Right renal pelvis (tissue), 4 donors: ENCODE data around the gene MR1. TPM values are rescaled to one million over a fixed set of nuclear protein-coding genes. Genes with fewer than 3 reads are reported as not detected.

Experiments
- DNase-seq, 4 donors: peaks; one replicate each; pipeline ENCODE4 v3.0.0-alpha.2; 2013; ENCODE audit warnings: low read depth in 4 of 4, low spot score in 3 of 4, missing footprints in 1 of 4
- polyA plus RNA-seq, 4 donors: library from polyadenylated mRNA; unstranded; fragments of 120-200 nt; gene quantifications; one replicate each; pipeline ENCODE4 v1.2.1, GENCODE V29; 2013; ENCODE audit not compliant: insufficient read length in 4 of 4

The MR1 gene
- polyA plus RNA-seq, 4 donors: 4.0 to 5.7 (median 5.3) TPM

- DNase-seq: no peak
Observed at GRCh38 chr1:181089017-181089675, 55.4 kb downstream of the MR1 start.

DNA sequence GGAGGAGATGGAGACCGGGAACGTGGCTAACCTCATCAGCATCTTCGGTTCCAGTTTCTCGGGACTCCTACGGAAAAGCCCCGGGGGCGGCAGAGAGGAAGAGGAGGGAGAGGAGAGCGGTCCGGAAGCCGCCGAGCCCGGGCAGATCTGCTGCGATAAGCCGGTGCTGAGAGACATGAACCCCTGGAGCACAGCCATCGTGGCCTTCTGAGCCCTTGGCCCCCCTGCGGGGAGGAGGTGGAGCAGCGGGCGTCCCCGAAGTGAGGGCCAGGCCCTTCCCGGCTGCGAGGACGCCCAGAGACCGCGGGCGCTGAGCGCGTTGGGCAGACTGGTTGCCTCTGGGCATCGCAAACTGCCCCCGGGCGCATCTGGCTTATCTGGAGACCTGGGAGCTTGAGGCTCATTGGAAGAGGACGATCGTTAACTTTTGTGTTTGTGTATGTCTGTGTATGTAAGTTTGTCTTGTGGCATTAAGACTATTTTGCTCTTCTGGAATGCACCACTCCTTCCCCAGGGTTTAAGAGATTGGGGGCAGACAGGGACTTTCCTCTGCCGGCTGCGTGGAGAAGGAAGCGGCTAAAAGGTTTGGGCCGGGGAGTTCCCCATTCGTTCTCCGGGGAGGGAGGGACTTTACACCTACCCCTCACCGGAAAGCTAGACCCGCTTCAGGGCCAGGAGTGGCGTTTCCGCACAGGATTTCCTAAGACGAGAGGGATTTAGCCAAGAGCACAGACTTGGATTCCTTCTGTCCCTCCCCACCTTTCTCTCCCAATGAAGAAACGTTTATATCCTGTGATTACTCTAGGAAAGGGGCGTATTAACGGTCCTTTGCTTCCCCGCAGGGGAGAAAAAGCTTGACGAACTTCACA lies 56.1 kb downstream of the MR1 start:
- no peak for DNase-seq

DNA sequence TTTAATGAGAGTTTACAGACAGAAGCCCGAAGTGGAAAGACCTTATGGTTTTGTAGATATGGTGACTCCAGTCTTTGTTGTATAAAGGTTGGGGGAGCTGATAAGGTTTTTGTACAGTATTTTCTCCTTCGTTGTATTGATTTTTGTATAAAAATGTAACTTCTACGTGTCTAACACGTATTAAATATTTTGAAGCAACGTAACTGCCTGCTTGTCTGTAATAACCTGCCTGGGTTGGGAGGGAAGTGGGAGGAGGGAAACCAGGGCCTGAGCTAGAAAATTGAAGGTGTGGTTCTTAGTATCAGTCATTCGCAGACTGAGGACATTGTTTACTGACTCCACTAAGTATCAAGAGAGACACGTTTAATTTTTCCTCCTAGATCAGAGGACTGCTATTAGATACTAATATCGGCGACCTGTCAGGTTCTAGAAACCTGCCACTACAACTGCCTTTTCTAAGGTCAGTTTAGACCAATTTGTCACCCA lies 56.9 kb downstream of the MR1 start:
- no peak for DNase-seq

GRCh38 chr1:181091309-181092040 lies 57.7 kb downstream of the MR1 start:
- DNase-seq: no peak

- DNase-seq: no peak
Observed at GRCh38 chr1:181092056-181092455, 58.3 kb downstream of the MR1 start.

DNA sequence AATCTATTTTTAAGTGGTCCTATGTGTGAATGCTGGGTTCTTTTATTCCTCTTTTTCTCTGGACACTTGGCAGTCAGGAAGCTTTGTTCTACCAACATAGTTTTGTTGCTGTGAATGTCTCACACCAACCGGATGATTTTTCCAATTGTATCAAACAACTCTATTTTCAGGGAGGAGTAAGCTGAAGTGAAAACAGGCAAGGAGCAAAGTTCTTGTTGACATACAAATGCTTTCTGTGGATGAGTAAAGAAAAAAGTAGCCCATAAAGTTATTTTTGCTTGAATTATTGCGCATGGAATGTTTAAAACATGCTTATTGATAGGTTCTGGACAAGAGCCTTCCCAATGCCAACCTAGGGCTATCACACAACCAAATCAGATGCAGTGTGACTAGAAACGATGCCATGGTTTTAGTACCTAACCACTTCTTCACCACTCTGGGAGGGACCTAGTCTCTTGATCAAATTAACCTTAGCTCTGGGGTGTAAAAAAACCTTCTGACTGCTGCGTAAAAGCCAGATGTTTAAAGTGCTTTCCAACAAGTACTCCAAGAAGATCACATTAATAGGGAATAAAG lies 59.2 kb downstream of the MR1 start:
- DNase-seq: no peak

- DNase-seq: no peak
Observed at GRCh38 chr1:181094416-181095212, 60.8 kb downstream of the MR1 start.

GRCh38 chr1:181095260-181095659 lies 61.5 kb downstream of the MR1 start:
- no peak for DNase-seq

DNA sequence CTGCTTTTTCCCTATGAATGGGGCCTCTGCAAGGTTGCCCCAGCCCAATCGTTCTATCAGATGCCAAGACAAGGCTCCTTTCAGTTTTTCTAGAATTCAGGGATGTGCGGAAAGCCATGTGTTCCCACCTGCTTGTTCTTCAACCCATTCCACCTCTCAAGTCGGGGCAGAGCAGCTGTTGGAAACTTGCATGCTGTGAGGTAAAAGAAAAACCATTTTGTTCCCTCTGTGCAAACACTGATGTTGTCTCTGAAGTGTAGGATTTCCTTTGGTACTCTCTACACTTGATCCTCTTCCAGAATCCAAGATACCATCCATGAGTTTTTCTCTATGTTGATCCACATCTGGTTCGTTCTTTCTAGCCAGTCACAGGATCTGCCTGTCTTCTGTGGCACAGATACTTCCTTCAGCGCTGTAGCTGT lies 62.0 kb downstream of the MR1 start:
- no peak for DNase-seq

DNA sequence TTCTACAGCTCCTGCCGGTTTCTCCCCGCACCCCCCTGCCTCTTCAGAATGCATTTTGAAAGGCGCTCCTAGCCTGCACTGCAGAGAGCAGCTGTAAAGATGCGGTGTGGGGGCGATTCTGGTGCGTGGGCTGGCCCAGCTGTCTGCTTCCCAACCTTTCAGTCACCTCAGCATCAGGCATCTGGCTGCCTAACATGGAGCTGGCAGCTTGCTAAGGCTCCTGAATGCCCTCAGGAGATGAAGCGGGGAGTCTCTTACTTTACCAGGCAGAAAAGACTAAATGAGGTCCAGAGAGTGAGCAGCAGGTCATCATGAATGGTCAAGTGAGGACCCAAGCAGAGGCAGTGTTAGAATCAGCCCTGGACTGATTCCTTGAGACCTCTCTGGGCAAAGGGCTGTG lies 63.5 kb downstream of the MR1 start:
- DNase-seq: no peak

- DNase-seq: no peak
Observed at GRCh38 chr1:181099152-181100014, 65.6 kb downstream of the MR1 start.

DNA sequence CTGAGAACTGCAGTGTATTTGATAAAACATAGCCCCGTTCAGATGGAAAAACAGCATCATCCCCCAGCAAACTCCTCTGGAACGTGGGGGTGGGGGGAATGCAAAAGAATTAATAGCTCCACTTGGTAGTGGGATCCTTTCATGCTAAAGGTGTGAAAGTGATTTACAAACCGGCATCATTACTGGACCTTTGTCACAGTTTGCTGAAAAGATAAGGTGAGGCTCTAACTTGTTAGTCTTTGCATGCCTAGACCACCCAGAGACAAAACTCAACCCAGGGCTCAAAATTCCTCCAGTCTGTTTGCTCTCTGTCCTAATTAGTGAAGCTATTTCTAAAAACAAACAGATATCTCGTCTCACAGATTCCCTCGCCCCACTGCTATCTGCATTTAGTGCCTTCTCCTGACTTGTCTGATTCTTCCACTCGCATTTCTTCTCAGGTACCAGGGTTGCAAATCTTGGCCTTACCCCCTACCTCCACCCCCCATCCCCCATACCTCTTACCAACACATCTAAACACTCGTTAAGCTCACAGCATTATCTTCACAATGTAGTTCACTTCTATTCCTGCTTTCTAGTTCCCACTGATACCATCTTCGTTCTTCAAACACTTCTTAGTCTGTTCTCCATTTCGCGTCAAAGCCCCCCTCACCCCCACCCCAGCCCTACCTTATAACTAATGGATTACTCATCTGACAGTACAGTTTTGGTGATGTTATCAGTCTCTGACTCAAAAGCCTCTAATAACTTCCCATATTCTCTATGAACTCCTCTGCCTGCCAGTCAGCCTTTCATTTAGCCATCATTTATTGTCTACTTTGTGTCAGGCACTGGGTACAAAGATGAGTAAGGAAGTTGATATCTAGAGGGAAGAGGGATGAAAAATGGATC lies 66.5 kb downstream of the MR1 start:
- DNase-seq: no peak

GRCh38 chr1:181100934-181101333 lies 67.2 kb downstream of the MR1 start:
- no peak for DNase-seq

- no peak for DNase-seq
Observed at GRCh38 chr1:181101581-181102226, 67.9 kb downstream of the MR1 start.

DNA sequence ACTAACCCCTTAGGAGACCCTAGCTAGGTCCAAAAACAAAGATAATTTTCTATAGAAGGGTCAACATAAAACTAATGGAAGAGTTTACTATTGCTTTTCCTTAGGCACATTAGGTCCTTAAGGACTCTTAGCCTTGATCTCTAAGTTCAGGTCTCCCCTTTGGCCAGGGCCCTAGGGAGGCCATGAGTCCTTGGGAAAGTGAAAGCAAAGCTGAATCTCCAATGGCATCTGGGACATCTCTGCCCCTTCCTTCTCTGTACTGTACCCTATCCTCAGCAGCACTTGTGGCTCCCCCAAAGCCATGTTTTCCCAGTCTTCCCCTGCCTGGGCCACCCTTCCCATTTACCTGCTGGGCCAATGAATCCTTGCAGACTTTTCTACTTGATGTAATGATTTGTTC lies 69.1 kb downstream of the MR1 start:
- no peak for DNase-seq

DNA sequence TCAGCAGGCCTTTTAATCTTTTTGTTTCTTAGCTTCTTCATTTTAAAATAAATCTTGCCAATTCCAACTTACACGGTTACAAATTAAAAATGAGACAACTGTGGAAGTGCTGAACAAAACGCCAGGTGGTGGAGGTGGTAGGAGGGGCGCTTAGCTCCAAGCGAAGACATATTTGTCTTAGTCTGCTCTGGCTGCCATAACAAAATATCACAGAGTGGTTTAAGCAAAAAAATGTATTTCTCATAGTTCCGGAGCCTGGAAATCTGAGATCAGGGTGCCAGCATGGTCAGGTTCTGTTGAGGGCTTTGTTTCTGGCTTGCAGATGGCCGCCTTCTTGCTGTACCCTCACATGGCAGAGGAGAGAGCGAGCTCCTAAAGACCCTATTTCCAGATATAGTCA lies 69.6 kb downstream of the MR1 start:
- no peak for DNase-seq

DNA sequence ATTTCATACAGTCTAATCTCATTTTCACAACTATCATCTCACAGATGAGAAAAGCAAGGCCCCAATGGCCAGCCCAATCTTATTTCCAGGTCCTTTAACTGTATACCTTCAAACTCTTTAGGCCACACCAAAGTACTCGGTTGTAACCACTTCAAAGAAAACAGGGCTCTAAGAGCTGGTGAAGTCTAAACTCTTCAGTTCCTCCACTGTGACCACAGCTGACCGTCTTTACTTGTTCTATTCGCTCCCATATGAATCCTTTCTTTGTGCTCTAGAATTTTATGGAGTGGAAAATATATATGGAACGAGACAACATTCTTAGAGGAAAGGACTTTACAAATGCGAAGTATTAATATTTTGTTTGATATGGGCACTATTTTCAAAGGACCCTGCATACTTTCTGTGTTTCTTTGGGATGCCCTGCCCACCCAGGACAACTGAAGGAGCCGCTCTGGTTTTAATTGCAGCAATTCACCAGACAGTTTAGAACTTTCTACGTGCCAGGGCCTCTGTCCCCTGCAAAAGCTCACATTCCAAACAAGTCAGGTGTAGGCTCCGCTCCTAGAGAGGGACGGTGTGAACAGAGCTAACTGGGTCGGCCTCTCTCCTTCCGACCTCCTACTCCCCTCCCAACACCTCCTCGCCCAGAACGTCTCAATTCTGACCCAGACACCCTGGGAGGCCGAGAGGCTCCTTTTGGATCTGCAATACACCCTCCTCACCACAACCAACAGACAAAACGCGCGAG lies 70.4 kb downstream of the MR1 start:
- DNase-seq: no peak
